ENCODE data around the gene KIF16B. TPM values are rescaled to one million over a fixed set of nuclear protein-coding genes. Genes with fewer than 3 reads are reported as not detected.

The KIF16B gene
- total and polyA plus RNA-seq, 4 donors: 5.9 to 20.3 (median 9.6) TPM

DNA sequence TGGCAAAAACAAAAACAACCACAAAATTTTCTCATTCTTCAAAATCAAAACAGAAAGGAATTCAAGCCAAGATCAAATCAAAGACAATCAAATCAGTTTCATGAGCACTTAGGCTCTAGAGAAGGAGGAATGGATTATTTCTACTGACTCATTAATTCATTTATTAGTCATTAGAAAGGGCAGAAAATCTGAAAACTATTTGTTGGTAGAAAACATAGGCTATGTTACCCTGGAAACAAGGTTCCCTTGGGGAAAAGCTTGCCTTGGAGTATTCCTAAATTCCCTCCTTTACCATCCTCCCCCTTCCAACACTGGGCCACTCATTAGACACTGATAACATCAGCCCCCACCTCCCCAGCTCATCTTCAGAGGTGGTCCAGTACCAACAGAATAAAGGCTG is 17.5 kb downstream of the KIF16B start:
- no peak overlapping the region for H3K4me3 ChIP-seq
- H3K9ac ChIP-seq (ENCODE audit: insufficient read depth in 1 of 2, low read length in 2 of 2): no peak overlapping the region
- no peak overlapping the region for H3K27ac ChIP-seq (ENCODE audit: low read depth in 1 of 2, low read length in 1 of 2)
- ATAC-seq (ENCODE audit: insufficient read depth, low FRiP score) (no peak), DNase-seq (no peak)
- no peaks in the 10 kb centered on the region for H3K27me3 ChIP-seq (ENCODE audit: control insufficient read depth in 3 of 3, insufficient read depth in 3 of 3, low read length in 2 of 3)
- TF ChIP-seq, protein P1, sequence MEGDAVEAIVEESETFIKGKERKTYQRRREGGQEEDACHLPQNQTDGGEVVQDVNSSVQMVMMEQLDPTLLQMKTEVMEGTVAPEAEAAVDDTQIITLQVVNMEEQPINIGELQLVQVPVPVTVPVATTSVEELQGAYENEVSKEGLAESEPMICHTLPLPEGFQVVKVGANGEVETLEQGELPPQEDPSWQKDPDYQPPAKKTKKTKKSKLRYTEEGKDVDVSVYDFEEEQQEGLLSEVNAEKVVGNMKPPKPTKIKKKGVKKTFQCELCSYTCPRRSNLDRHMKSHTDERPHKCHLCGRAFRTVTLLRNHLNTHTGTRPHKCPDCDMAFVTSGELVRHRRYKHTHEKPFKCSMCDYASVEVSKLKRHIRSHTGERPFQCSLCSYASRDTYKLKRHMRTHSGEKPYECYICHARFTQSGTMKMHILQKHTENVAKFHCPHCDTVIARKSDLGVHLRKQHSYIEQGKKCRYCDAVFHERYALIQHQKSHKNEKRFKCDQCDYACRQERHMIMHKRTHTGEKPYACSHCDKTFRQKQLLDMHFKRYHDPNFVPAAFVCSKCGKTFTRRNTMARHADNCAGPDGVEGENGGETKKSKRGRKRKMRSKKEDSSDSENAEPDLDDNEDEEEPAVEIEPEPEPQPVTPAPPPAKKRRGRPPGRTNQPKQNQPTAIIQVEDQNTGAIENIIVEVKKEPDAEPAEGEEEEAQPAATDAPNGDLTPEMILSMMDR (IDR thresholded peaks at IDR 0.05; ENCODE audit: control extremely low read depth, extremely low read depth): no peak
- no peaks in the 10 kb centered on the region for H3K9me3 ChIP-seq (ENCODE audit: control insufficient read depth in 4 of 4, insufficient read depth in 3 of 4, low read length in 3 of 4)
- H3K36me3 ChIP-seq (ENCODE audit: control insufficient read depth in 4 of 4, insufficient read depth in 4 of 4, low read length in 4 of 4): no peaks in the 10 kb centered on the region
- peaks cover 0 to 8% (median 5%) of the 10 kb centered on the region in 5 donors for H3K4me1 ChIP-seq (ENCODE audit: control insufficient read depth in 5 of 5, insufficient read depth in 5 of 5, low read length in 5 of 5)

DNA sequence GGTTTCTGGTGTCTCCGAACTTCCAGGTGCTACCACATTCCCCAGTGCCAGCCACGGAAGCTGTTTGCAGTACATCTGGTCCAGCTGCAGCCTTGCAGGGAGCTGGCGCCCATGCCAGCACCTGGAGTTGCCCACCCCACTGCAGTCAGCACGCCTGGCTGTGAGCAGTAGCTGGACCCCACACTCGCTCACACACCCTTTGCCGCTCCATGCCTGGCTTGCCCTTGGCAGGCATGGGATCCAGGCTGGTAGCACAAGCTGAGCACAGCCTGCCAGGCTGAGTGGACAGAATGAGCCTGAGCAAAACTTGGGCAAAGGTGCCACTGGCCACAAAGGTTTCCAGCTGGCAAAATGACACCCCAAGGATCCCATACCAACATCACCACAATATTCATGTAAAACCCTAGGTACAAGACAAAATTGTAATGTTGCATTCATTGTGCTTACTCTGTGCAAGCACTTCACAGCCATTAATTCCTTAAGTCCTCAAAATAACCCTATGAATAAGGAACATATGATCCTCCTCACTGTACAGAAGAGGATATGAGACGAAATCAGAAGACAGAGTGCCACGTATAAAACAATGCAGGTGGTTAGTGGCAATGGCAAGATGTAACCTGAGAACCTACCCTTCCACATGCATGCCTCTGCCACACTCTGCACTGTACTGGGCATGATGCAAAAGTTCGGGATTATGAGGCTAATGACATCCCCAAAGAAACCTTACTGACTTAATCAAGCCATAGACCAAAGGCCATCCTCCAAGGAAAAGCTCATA is 18.3 kb downstream of the KIF16B start:
- 90 to 93% methylated on average over 9 of the region's 9 CpGs for WGBS, 2 donors
- no peaks in the 10 kb centered on the region for H3K9me3 ChIP-seq (ENCODE audit: control insufficient read depth in 4 of 4, insufficient read depth in 3 of 4, low read length in 3 of 4)
- no peak overlapping the region for H3K9ac ChIP-seq (ENCODE audit: insufficient read depth in 1 of 2, low read length in 2 of 2)
- H3K36me3 ChIP-seq (ENCODE audit: control insufficient read depth in 4 of 4, insufficient read depth in 4 of 4, low read length in 4 of 4): no peaks in the 10 kb centered on the region
- no peak overlapping the region for H3K27ac ChIP-seq (ENCODE audit: low read depth in 1 of 2, low read length in 1 of 2)
- DNase-seq: no peak
- no peak overlapping the region for H3K4me3 ChIP-seq
- TF ChIP-seq, protein P1 (IDR thresholded peaks at IDR 0.05; ENCODE audit: control extremely low read depth, extremely low read depth): no peak
- no peak for ATAC-seq (ENCODE audit: insufficient read depth, low FRiP score)
- H3K27me3 ChIP-seq (ENCODE audit: control insufficient read depth in 3 of 3, insufficient read depth in 3 of 3, low read length in 2 of 3): no peaks in the 10 kb centered on the region
- H3K4me1 ChIP-seq (ENCODE audit: control insufficient read depth in 5 of 5, insufficient read depth in 5 of 5, low read length in 5 of 5): peaks cover 0 to 8% (median 5%) of the 10 kb centered on the region in 5 donors

DNA sequence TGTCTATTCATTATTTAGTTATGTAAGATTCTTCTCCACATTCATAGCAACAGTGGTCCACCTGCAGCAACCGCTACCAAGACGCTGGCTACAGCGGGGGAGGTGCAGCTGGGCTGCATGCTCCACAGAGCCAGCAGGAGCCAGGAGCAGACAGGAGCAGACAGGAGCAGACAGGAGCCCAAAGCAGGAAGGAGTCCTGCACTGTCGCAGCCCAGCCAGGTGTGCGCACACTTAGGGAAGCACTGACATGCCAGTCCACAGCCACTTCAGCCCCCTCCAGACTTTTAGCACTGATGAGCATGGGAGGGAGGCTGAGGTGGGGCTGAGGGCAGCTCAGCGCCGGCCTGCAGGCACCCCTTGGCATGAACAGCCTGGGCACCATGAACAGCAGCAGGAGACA is 19.6 kb downstream of the KIF16B start:
- no peak overlapping the region for H3K27ac ChIP-seq (ENCODE audit: low read depth in 1 of 2, low read length in 1 of 2)
- no peak overlapping the region for H3K9ac ChIP-seq (ENCODE audit: insufficient read depth in 1 of 2, low read length in 2 of 2)
- TF ChIP-seq, protein P1 (IDR thresholded peaks at IDR 0.05; ENCODE audit: control extremely low read depth, extremely low read depth): no peak
- no peaks in the 10 kb centered on the region for H3K9me3 ChIP-seq (ENCODE audit: control insufficient read depth in 4 of 4, insufficient read depth in 3 of 4, low read length in 3 of 4)
- DNase-seq: no peak
- ATAC-seq (ENCODE audit: insufficient read depth, low FRiP score): no peak
- H3K4me3 ChIP-seq: no peak overlapping the region
- H3K4me1 ChIP-seq (ENCODE audit: control insufficient read depth in 5 of 5, insufficient read depth in 5 of 5, low read length in 5 of 5): peaks cover 0 to 8% (median 5%) of the 10 kb centered on the region in 5 donors
- no peaks in the 10 kb centered on the region for H3K36me3 ChIP-seq (ENCODE audit: control insufficient read depth in 4 of 4, insufficient read depth in 4 of 4, low read length in 4 of 4)
- no peaks in the 10 kb centered on the region for H3K27me3 ChIP-seq (ENCODE audit: control insufficient read depth in 3 of 3, insufficient read depth in 3 of 3, low read length in 2 of 3)
- 79 to 81% methylated on average over 7 of the region's 7 CpGs for WGBS, 2 donors
